ENCODE measurements around the gene NAV2.

DNA sequence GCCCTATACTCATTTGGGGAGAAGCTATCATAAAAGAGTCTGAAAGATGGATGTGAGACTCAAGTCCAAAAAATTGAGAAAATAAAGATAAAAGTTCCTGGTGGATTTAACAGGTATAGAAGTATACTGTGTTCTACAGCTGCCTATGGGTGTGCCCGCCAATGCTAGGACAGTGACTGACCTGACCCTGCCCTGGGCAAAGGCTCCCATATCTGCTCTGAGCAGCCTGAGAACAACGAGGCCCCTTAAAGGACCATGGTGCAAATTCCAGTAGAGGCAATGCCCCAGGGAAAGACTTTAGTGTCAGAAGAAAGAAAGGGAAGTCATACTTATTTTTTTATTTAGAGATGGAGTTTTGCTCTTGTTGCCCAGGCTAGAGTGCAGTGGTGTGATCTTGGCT lies 181.8 kb downstream of the NAV2 start:
- TF ChIP-seq CTCF (conservative IDR thresholded peaks at IDR 0.05 in 1 of 2, IDR thresholded peaks at IDR 0.05 in 1 of 2; ENCODE audit: extremely low read depth in 1 of 2, insufficient read depth in 1 of 2, low read depth in 1 of 2, low read length in 2 of 2): no peak
- no peak for TF ChIP-seq EZH2 (IDR thresholded peaks at IDR 0.05; ENCODE audit: borderline replicate concordance, low read length)
